ENCODE measurements around the gene IFI27L1. TPM values are rescaled to one million over a fixed set of nuclear protein-coding genes. Genes with fewer than 3 reads are reported as not detected.
A peak's percentile ranks its signal among the peaks of the same experiment; 100 is the strongest.

Gene IFI27L1
- total RNA-seq, 2 experiments from 2014 or later = 33.9 to 35.8 TPM

DNA sequence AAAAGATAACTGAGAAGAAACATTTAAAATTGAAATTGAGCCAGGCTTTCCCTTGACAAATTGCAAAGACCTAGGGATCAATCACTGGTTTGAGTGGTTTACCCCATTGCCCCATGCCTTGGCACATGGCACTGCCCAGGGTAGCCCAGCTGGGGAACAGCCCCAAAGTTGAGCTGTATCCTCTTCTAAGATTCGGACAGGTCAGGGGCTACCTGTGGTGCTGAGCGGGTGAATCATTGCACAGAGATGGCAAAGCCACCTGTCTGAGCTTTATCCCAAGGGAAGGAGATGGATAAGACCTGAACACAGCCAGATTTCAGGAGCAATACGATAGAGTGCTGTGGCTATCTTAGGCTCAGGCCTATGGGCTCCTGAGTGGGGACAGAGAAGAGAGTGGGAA, 41.3 kb downstream of the IFI27L1 start:
- H3K4me1 Mint-ChIP-seq (ENCODE audit: low read depth) = no peaks in the 10 kb centered on the region
- no peak for DNase-seq
- intact Hi-C loops (cut with micrococcal nuclease) = no loop called here
- no peak overlapping the region for H3K27ac Mint-ChIP-seq
- no peaks in the 10 kb centered on the region for H3K36me3 Mint-ChIP-seq (ENCODE audit: low read depth)
- H3K9me3 Mint-ChIP-seq = peaks cover 32% of the 10 kb centered on the region
- no peaks in the 10 kb centered on the region for H3K27me3 Mint-ChIP-seq (ENCODE audit: low read depth)
- CTCF ChIA-PET = no interaction called here
- H3K4me3 Mint-ChIP-seq = no peak overlapping the region

DNA sequence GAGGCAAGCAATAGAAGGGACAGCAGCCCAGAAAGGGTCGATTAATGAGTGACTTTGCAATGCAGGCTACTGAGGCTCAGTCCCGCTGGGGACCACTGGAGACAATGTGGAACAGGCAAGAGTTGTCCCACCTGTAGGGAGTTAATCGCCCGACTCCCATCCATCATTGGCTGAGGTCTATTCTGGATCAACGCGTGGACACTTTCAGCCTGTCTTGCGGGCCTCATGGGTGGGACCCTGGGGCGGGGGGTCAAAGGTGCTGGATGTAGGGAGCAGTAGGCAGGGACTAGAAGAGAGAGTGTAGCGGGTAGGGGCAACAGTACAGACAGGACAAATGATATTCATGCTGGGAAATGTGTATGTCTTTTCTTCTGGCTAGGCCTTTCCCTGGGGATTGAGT, 42.2 kb downstream of the IFI27L1 start:
- no peak for DNase-seq
- Mint-ChIP-seq H3K4me3 (no peak overlapping the region), H3K4me1 (ENCODE audit: low read depth) (peaks cover under 1% of the 10 kb centered on the region), H3K27ac (no peak overlapping the region), H3K9me3 (peaks cover 32% of the 10 kb centered on the region), H3K36me3 (ENCODE audit: low read depth) (no peaks in the 10 kb centered on the region), H3K27me3 (ENCODE audit: low read depth) (no peaks in the 10 kb centered on the region)
- intact Hi-C loops (cut with micrococcal nuclease) = no loop called here
- CTCF ChIA-PET = interaction anchor here (6.0 kb wide), 1 partner anchor 14 kb away, joined by 38 read pairs; no protein-coding TSS in a partner anchor

DNA sequence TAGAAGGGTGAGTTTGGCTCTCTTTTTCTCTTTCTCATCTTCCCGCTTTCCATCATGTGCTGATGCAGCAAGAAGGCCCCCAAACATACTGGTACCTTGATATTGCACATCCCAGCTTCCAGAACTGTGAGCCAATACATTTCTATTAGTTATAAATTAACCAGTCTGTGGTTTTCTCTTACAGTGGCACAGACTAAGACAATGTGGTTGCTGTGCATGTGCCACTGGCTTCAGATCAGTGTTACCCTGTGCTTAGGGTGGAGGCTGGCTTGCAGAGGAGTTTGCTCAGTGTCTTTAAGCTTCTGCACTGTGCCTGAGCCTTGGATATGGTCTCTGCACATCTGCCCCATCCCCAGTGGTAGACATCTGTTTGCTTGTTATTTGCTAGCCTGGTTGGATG, 42.8 kb downstream of the IFI27L1 start:
- CTCF ChIA-PET = interaction anchor here (6.0 kb wide), 1 partner anchor 14 kb away, joined by 38 read pairs; no protein-coding TSS in a partner anchor
- Mint-ChIP-seq H3K9me3 (peaks cover 32% of the 10 kb centered on the region), H3K36me3 (ENCODE audit: low read depth) (peaks cover 3% of the 10 kb centered on the region), H3K4me3 (no peak overlapping the region), H3K27me3 (ENCODE audit: low read depth) (no peaks in the 10 kb centered on the region), H3K27ac (no peak overlapping the region), H3K4me1 (ENCODE audit: low read depth) (peaks cover 6% of the 10 kb centered on the region)
- DNase-seq = no peak
- intact Hi-C loops (cut with micrococcal nuclease) = no loop called here

DNA sequence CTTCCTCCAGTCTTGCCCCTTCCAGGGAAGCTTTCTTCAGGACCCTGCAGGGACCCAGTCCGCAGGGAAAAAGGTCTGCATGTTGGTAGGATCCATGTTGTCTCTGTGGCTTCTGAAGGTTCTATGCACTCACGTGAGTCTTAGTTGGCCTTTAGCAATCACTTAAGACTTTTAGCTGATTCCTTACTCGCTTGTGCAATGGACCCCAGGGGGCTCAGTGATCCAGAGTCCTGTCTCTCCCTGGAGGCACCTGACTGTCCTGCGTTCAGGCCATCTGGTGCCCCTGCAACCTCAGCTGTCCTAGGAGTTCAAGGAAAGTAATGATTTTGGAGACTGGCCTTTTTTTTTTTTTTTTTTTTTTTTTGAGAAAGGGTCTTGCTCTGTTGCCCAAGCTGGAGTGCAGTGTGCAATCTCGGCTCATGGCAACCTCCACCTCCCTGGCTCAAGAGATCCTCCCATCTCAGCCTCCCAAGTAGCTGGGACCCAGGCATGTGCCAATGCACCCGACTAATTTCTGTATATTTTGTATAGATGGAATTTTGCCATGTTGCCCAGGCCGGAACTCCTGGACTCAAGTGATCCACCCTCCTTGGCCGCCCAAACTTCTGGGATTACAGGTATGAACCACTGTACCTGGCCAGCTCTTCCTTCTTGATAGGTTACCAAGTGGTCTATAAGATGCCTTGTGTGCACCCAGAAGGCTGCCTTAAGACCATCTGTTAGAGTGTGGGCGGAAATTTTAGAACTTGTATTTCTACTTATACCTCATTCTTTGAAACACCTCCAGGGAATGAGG, 43.7 kb downstream of the IFI27L1 start:
- intact Hi-C loops (cut with micrococcal nuclease) = no loop called here
- Mint-ChIP-seq H3K9me3 (peaks cover 28% of the 10 kb centered on the region), H3K27ac (no peak overlapping the region), H3K36me3 (ENCODE audit: low read depth) (peaks cover 4% of the 10 kb centered on the region), H3K4me3 (no peak overlapping the region), H3K27me3 (ENCODE audit: low read depth) (no peaks in the 10 kb centered on the region), H3K4me1 (ENCODE audit: low read depth) (peaks cover 9% of the 10 kb centered on the region)
- CTCF ChIA-PET = interaction anchor here (0.6 to 6.0 kb wide), 3 partner anchors 13 to 89 kb away, joined by 4 to 38 read pairs (median 4); no protein-coding TSS in a partner anchor
- no peak for DNase-seq

DNA sequence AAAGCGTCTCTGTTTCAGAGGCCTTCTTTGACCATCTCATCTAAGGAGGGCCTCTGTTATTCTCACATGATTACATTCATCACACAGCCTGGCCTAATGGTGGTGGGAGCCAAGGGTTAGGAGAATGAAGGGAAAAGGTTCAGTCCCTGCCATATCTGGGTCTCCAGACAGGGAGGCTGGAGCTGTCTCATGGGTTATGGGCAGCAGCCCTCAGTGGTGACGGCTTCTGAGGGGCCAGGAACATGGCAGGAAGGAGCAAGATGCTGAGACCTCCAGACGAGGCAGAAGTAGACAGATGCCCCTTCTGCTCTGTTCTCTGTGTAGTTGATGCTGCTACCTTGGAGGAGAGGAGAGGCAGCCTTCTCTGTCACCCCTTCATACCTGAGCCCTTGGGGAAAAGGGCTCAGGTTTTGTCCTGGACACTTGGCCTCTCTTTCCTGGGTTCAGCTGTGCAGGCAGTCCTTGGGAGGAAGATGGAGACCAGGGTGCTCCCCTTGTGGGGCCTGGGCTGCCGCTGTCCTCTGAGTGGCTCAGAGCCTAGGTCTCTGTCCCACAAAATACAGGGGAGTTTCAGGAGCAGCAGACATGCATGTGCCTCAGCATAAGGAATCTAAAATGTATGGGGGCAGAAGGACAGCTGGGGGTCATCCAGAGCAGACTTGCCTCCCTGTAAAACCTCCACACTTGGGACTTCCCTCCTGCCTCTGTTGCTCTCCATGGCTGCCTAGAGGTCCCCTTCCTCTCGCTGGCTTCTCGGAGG, 44.7 kb downstream of the IFI27L1 start:
- intact Hi-C loops (cut with micrococcal nuclease) = no loop called here
- DNase-seq = no peak
- Mint-ChIP-seq H3K36me3 (ENCODE audit: low read depth) (peaks cover 4% of the 10 kb centered on the region), H3K27ac (no peak overlapping the region), H3K4me3 (no peak overlapping the region), H3K27me3 (ENCODE audit: low read depth) (no peaks in the 10 kb centered on the region), H3K4me1 (ENCODE audit: low read depth) (peaks cover 16% of the 10 kb centered on the region), H3K9me3 (peaks cover 19% of the 10 kb centered on the region)
- CTCF ChIA-PET = interaction anchor here (1.0 to 6.0 kb wide), 3 partner anchors 12 to 90 kb away, joined by 3 to 38 read pairs (median 4); no protein-coding TSS in a partner anchor

DNA sequence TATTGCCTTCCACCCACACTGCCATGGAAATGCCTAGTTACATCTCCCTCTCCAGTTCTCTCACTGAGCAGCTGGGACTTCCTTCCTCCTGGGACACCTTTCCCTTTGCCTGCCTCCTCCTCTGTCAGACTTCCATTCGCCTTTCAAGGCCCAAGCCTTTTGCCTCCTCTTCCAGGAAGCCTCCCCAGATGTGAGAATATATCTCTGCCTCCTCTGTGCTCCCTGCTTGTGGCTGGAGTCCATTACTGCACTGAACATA, 45.2 kb downstream of the IFI27L1 start:
- no peak overlapping the region for H3K4me3 Mint-ChIP-seq
- no peak overlapping the region for H3K27ac Mint-ChIP-seq
- H3K9me3 Mint-ChIP-seq = peaks cover 14% of the 10 kb centered on the region
- CTCF ChIA-PET = interaction anchor here (1.0 to 6.0 kb wide), 3 partner anchors 11 to 91 kb away, joined by 3 to 38 read pairs (median 4); no protein-coding TSS in a partner anchor
- no peaks in the 10 kb centered on the region for H3K27me3 Mint-ChIP-seq (ENCODE audit: low read depth)
- H3K4me1 Mint-ChIP-seq (ENCODE audit: low read depth) = peaks cover 16% of the 10 kb centered on the region
- peaks cover 4% of the 10 kb centered on the region for H3K36me3 Mint-ChIP-seq (ENCODE audit: low read depth)
- intact Hi-C loops (cut with micrococcal nuclease) = no loop called here
- no peak for DNase-seq

DNA sequence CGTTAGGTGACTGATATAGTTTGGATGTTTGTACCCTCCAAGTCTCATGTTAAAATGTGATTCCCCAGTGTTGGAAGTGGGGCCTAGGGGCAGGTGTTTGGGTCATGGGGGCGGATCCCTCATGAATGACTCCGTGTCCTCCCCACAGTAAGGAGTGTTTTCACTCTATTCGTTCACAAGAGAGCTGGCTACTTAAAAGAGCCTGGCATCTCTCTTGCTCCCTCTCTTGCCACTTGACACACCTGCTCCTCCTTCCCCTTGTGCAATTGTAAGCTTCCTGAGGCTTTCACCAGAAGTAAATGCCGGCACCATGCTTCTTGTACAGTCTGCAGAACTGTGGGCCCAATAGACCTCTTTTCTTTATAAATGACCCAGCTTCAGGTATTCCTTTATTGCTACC, 45.7 kb downstream of the IFI27L1 start:
- Mint-ChIP-seq H3K36me3 (ENCODE audit: low read depth) (peaks cover 4% of the 10 kb centered on the region), H3K9me3 (peaks cover 9% of the 10 kb centered on the region), H3K4me3 (no peak overlapping the region), H3K27ac (no peak overlapping the region), H3K27me3 (ENCODE audit: low read depth) (no peaks in the 10 kb centered on the region), H3K4me1 (ENCODE audit: low read depth) (peaks cover 16% of the 10 kb centered on the region)
- intact Hi-C loops (cut with micrococcal nuclease) = no loop called here
- DNase-seq = no peak
- CTCF ChIA-PET = interaction anchor here (1.0 to 6.0 kb wide), 2 partner anchors 11 to 73 kb away, joined by 3 to 38 read pairs; no protein-coding TSS in a partner anchor

DNA sequence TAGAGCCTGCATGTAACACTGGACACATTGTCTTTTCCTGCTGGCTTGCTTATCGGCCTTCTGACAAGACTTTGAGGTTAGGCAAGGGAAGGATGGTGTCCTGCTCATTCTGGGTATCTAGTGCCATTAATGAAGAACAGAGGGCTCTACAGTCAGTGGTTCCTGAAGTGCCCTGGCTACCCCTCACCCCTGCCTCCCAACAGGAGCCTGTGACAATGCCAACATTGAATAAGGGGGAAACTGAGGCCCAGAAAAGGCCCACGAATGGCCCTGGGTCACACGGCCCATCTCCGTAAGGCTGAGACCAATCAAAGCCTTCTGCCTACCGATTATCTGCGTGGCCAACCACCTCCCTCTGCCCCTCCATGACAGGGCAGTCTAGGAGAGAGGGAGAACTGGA, 46.2 kb downstream of the IFI27L1 start:
- Mint-ChIP-seq H3K4me1 (ENCODE audit: low read depth) (peaks cover 16% of the 10 kb centered on the region), H3K27ac (no peak overlapping the region), H3K9me3 (peaks cover 5% of the 10 kb centered on the region), H3K4me3 (no peak overlapping the region), H3K27me3 (ENCODE audit: low read depth) (no peaks in the 10 kb centered on the region), H3K36me3 (ENCODE audit: low read depth) (peaks cover 4% of the 10 kb centered on the region)
- intact Hi-C loops (cut with micrococcal nuclease) = no loop called here
- no peak for DNase-seq
- CTCF ChIA-PET = interaction anchor here (0.5 to 6.0 kb wide), 5 partner anchors 10 to 1682 kb away, joined by 3 to 38 read pairs (median 3); partner anchors contain the start of genes DDX24 and IFI27L1

DNA sequence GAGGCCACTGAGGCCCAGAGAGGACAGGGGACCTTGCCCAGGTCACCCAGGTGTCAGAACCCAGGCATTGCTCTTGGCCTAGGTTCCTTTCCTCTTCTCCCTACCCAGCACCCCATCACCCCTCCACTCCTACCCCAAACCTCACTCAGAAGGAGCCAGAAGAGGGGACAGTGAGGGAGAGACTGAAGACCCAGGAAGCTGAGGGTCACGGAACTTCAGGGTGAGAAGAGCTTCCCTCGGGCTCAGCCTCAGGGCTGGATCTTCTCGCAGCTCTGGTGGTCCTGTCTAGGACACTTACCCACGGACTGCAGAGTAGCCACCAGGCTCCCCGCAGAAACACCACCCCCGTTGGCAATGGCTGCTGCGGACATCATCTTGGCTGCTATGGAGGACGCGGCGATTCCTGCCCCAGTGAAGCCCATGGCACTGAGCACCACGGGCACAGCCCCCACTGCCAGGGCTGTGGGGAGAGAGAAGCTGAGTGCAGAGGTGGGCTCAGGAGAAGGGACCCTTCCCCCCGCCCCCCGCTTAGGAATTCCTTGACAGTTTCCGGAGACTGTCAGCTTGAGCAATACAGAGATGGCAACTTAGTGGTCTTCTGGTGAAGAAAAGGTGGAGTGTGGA, 47.2 kb downstream of the IFI27L1 start:
- no peak for DNase-seq
- no peaks in the 10 kb centered on the region for H3K27me3 Mint-ChIP-seq (ENCODE audit: low read depth)
- intact Hi-C loops (cut with micrococcal nuclease) = loop anchor here (2.0 kb wide), 2 partner anchors 92 to 190 kb away; no protein-coding TSS in a partner anchor
- peaks cover 16% of the 10 kb centered on the region for H3K4me1 Mint-ChIP-seq (ENCODE audit: low read depth)
- peaks cover 4% of the 10 kb centered on the region for H3K36me3 Mint-ChIP-seq (ENCODE audit: low read depth)
- H3K4me3 Mint-ChIP-seq = peak overlapping the region; percentile 88
- H3K27ac Mint-ChIP-seq = peak overlapping the region; percentile 68
- CTCF ChIA-PET = interaction anchor here (0.5 to 6.0 kb wide), 13 partner anchors 8 to 1681 kb away, joined by 3 to 38 read pairs (median 3); partner anchors contain the start of genes DDX24 and IFI27L1
- H3K9me3 Mint-ChIP-seq = no peaks in the 10 kb centered on the region

DNA sequence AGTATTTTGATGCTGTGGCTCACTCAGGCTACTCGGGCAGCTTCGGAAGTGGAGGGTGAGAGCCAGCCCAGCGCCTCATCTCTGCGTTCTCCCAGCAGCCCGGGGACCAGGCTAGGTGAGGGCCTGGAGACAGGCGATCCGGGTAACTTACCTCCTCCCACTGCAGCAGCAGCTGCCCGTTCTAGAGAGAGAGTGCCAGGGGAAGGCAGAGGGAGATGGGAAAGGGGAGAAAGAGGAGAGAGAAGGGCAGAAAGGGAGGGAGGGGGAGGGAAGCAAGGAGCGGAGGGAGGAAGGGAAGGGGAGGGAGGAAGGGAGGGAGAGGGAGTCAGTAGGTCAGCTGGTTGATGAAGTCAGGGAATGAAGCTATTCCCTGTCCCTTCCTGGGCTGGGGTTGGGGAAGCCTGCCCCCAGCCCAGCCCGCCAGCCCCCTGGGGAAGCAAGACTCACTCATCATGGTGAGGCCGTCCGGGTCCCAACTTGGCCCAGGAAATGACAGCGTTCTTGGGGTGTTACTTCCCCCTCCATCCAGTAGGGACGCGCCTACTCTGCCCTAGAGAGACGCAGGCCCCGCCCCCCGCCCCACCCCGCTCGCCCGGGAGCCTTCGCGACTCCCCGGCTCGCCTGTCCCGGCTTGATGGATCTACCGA, 48.1 kb downstream of the IFI27L1 start, which contains the start of gene IFI27L2:
Gene IFI27L2 (minus strand): TSS at position 494 of the 647 bp plus-strand sequence. CDS start 40 bp downstream, at position 454.
- peaks cover 4% of the 10 kb centered on the region for H3K36me3 Mint-ChIP-seq (ENCODE audit: low read depth)
- intact Hi-C loops (cut with micrococcal nuclease) = loop anchor here (1.0 to 2.0 kb wide), 4 partner anchors 48 to 190 kb away; partner anchors contain the start of genes DDX24, IFI27L1 and OTUB2
- H3K4me3 Mint-ChIP-seq = peak within 1 kb of the TSS; percentile 88
- H3K27me3 Mint-ChIP-seq (ENCODE audit: low read depth) = no peaks in the 10 kb centered on the region
- CTCF ChIA-PET = interaction anchor here (0.6 to 6.0 kb wide), 13 partner anchors 8 to 189 kb away, joined by 3 to 82 read pairs (median 4); partner anchors contain the start of genes DDX24 and IFI27L1
- peaks cover 16% of the 10 kb centered on the region for H3K4me1 Mint-ChIP-seq (ENCODE audit: low read depth)
- H3K9me3 Mint-ChIP-seq = no peaks in the 10 kb centered on the region
- peak within 1 kb of the TSS; percentile 68 for H3K27ac Mint-ChIP-seq
- DNase-seq = peak; percentile 88

DNA sequence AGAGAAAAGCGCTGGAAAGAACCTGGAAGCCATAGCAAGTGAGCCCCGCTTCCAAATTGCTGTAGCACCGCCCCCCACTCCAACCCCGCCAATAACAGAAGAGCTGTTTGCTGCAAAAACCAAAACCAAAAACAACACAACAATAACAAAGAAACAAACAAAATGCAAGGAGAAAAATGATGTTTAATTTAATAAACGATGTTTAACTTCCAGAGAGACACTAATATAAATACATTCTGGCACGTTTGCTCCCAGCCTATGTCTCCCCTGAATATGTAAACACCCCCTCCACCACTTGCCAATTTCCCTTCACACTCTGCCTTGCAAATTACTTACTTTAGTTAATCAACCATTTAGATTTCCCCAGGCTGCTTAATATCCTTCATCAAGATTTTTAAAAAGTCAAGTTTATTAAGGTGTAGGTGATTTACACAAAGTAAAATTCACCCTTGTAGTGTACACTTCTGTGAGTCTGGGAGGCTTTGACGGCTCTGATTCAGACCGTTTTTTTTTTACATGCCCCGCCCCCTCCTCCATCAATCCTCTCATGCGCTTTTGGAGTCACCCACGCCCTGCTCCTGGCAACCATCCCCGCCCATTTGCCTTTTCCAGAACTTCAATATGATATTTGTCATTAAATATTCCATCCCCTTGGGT, 48.8 kb downstream of the IFI27L1 start:
- CTCF ChIA-PET = interaction anchor here (0.6 to 5.0 kb wide), 9 partner anchors 11 to 356 kb away, joined by 3 to 82 read pairs (median 5); no protein-coding TSS in a partner anchor
- Mint-ChIP-seq H3K9me3 (no peaks in the 10 kb centered on the region), H3K36me3 (ENCODE audit: low read depth) (peaks cover 4% of the 10 kb centered on the region), H3K27me3 (ENCODE audit: low read depth) (no peaks in the 10 kb centered on the region), H3K4me1 (ENCODE audit: low read depth) (peaks cover 16% of the 10 kb centered on the region), H3K27ac (no peak overlapping the region), H3K4me3 (peak overlapping the region; percentile 88)
- DNase-seq = peak; percentile 56
- intact Hi-C loops (cut with micrococcal nuclease) = loop anchor here (1.0 to 2.0 kb wide), 4 partner anchors 49 to 191 kb away; partner anchors contain the start of genes DDX24, IFI27L1 and OTUB2
